B cell (primary cell): ENCODE results near the gene SIPA1L2. TPM values are rescaled to one million over a fixed set of nuclear protein-coding genes. Genes with fewer than 3 reads are reported as not detected.

Experiments
- ATAC-seq: fragments of 200-7000 bp; cut with Tn5 transposase; one replicate; pipeline ENCODE4 v1.10.0; 2021; ENCODE audit warnings: low read depth, mild to moderate bottlenecking, moderate number of reproducible peaks, moderate library complexity
- CTCF ChIA-PET: fragments of 350-600 bp; sonication (Branson Sonifier 250); formaldehyde crosslinking; loops from one replicate; lab custom pipeline; 2021; ENCODE audit warnings: antibody characterized with exemption, inconsistent platforms; lab: Charles Lee
- POLR2A ChIA-PET: fragments of 350-600 bp; sonication (Branson Sonifier 250); formaldehyde crosslinking; loops from one replicate; lab custom pipeline; 2021; ENCODE audit warnings: antibody characterized with exemption; lab: Charles Lee
- DNase-seq: peaks from one replicate; pipeline ENCODE4 v3.0.0; 2013
- H2AFZ ChIP-seq: 2 replicates; pipeline ENCODE4 v1.6.1; 2012; ENCODE audit warnings: mild to moderate bottlenecking, low read depth, low read length; ENCODE audit not compliant: insufficient read depth, poor library complexity, severe bottlenecking
- H3K27ac ChIP-seq, 2 donors: 1 replicate in 1 of 2; 2 replicates in 1 of 2; pipeline ENCODE4 v1.5.1; 2012 to 2013; ENCODE audit warnings: low read length in 2 of 2, mild to moderate bottlenecking in 2 of 2, moderate library complexity in 1 of 2
- H3K27me3 ChIP-seq, 4 experiments: fragments of 200-600 bp in 1 of 4; sonication (generic) in 1 of 4; replicated peaks in 1 of 4; 1 replicate in 2 of 4; 2 replicates in 2 of 4; pipeline versions ENCODE4 v1.6.1 to v1.7.0; 2013 to 2016; ENCODE audit warnings: low read length in 3 of 4, mild to moderate bottlenecking in 2 of 4, mixed read lengths in 1 of 4, moderate library complexity in 1 of 4; ENCODE audit not compliant: insufficient read depth in 4 of 4, control insufficient read depth in 3 of 4; ENCODE audit errors: control extremely low read depth in 1 of 4
- H3K36me3 ChIP-seq, 2 experiments: replicated peaks in 1 of 2; 1 replicate in 1 of 2; 2 replicates in 1 of 2; pipeline versions ENCODE4 v1.6.1 to v1.7.1; 2013; ENCODE audit warnings: low read length in 1 of 2; ENCODE audit not compliant: insufficient read depth in 2 of 2, control insufficient read depth in 1 of 2; ENCODE audit errors: control extremely low read depth in 1 of 2, extremely low read depth in 1 of 2
- H3K4me1 ChIP-seq, 2 donors: fragments of 200-600 bp in 1 of 2; sonication (generic) in 1 of 2; 1 replicate in 1 of 2; 2 replicates in 1 of 2; pipeline versions ENCODE4 v1.5.1 to v1.6.1; 2013 to 2017; ENCODE audit warnings: low read length in 2 of 2; ENCODE audit not compliant: control insufficient read depth in 2 of 2, insufficient read depth in 2 of 2
- H3K4me2 ChIP-seq: replicated peaks from 2 replicates; pipeline ENCODE3; 2012; ENCODE audit warnings: mild to moderate bottlenecking, low read depth, low read length; ENCODE audit not compliant: poor library complexity, severe bottlenecking
- H3K4me3 ChIP-seq, 5 experiments: fragments of 200-600 bp in 1 of 5; sonication (generic) in 1 of 5; 1 replicate in 3 of 5; 2 replicates in 2 of 5; pipeline versions ENCODE4 v1.5.1 to v1.7.0; 2011 to 2016; ENCODE audit warnings: low read length in 4 of 5, mild to moderate bottlenecking in 4 of 5, low read depth in 2 of 5, control low read depth in 1 of 5, moderate library complexity in 1 of 5; ENCODE audit not compliant: insufficient read depth in 1 of 5; ENCODE audit errors: control extremely low read depth in 1 of 5, extremely low read depth in 1 of 5
- H3K79me2 ChIP-seq: fragments of 200-600 bp; sonication (generic); one replicate; pipeline ENCODE4 v1.6.0; 2016; ENCODE audit warnings: low read length; ENCODE audit not compliant: control insufficient read depth, insufficient read depth
- H3K9ac ChIP-seq: fragments of 200-600 bp; sonication (generic); 2 replicates; pipeline ENCODE4 v1.6.1; 2017; ENCODE audit warnings: mild to moderate bottlenecking, low read length, moderate library complexity
- H3K9me3 ChIP-seq, 3 donors: one replicate each; pipeline versions ENCODE4 v1.6.1 to v1.7.1; 2013; ENCODE audit warnings: low read length in 2 of 3; ENCODE audit not compliant: control insufficient read depth in 2 of 3, insufficient read depth in 1 of 3; ENCODE audit errors: control extremely low read depth in 1 of 3
- H4K20me1 ChIP-seq: 2 replicates; pipeline ENCODE4 v1.6.0; 2012; ENCODE audit warnings: mild to moderate bottlenecking, low read length; ENCODE audit not compliant: insufficient read depth, control insufficient read depth, poor library complexity, severe bottlenecking
- H3K27ac Mint-ChIP-seq: one replicate; pipeline ENCODE4 v1.8.0; 2021; ENCODE audit warnings: mixed read lengths
- H3K27me3 Mint-ChIP-seq: one replicate; pipeline ENCODE4 v1.8.0; 2021; ENCODE audit warnings: mixed read lengths
- H3K4me1 Mint-ChIP-seq: one replicate; pipeline ENCODE4 v1.8.0; 2021; ENCODE audit warnings: mixed read lengths
- H3K4me3 Mint-ChIP-seq: one replicate; pipeline ENCODE4 v1.8.0; 2021; ENCODE audit warnings: mixed read lengths
- H3K9me3 Mint-ChIP-seq: one replicate; pipeline ENCODE4 v1.8.0; 2022; ENCODE audit warnings: mixed read lengths; ENCODE audit not compliant: insufficient read depth
- EZH2 ChIP-seq: IDR thresholded peaks from 2 replicates; pipeline ENCODE4 v1.6.1; 2012; ENCODE audit warnings: borderline replicate concordance, low read depth, mild to moderate bottlenecking, moderate library complexity, low read length; ENCODE audit not compliant: insufficient read depth, poor library complexity, severe bottlenecking
- WGBS: methylation state at CpG from one replicate; pipeline ENCODE4 v1.1.5; 2013; ENCODE audit warnings: missing lambda C conversion rate; ENCODE audit not compliant: insufficient coverage; 5-methylcytosine and 5-hydroxymethylcytosine counted together
- intact Hi-C: fragments of 100-400 bp; cut with micrococcal nuclease; formaldehyde crosslinking; loops from one replicate; pipeline ENCODE4 v1.10.0; 2022
- polyA plus RNA-seq: library from polyadenylated mRNA; depleted of rRNA; stranded (reverse); fragments of >200 nt; gene quantifications from 2 replicates; pipeline ENCODE4 v1.2.3, GENCODE V29; 2012
- total RNA-seq, 2 donors: library from RNA; stranded (reverse); fragments of 120-200 nt in 1 of 2; gene quantifications; 1 replicate in 1 of 2; 2 replicates in 1 of 2; pipeline versions ENCODE4 v1.2.3 to v1.2.4, GENCODE V29; 2013 to 2022
- TF ChIP-seq, protein P1 (sequence below): fragments of 200-600 bp; IDR thresholded peaks from one replicate; pipeline ENCODE4 v1.8.0; 2022; ENCODE audit warnings: antibody characterized with exemption, mild to moderate bottlenecking

The SIPA1L2 gene
- total and polyA plus RNA-seq, 2 donors (not counting 1 experiment from before 2014, with no cell fraction given) = 0.07 TPM

DNA sequence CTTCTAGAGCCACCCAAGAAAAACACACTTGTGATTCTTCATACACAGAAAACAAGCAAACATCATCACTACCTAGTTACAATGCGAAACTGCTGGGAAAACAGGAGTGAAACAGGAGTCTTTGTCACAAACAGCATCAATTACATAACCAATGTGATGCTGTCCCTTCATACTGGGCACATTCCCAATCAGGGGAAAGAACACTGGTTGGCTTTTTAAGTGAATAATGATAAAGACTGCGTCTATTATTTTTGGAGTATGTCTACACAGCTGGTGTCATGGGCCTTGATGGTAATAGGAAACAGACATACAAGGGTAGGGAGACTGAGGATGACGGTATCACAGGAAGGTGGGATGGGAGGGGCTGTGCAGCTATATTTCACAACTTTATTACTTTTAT lies 43.3 kb downstream of the SIPA1L2 start:
- H3K27me3 ChIP-seq = no peaks in the 10 kb centered on the region
- peaks cover 0 to 4% (median 0%) of the 10 kb centered on the region in 3 donors for H3K9me3 ChIP-seq
- no peak overlapping the region for H3K27ac ChIP-seq
- ChIA-PET CTCF (no interaction called here), POLR2A (no interaction called here)
- H3K9ac ChIP-seq = no peak overlapping the region
- peaks cover 18% of the 10 kb centered on the region for H3K4me1 Mint-ChIP-seq
- no peaks in the 10 kb centered on the region for H4K20me1 ChIP-seq
- H3K79me2 ChIP-seq = no peaks in the 10 kb centered on the region
- H3K36me3 ChIP-seq = no peaks in the 10 kb centered on the region
- DNase-seq (no peak), ATAC-seq (no peak)
- H3K9me3 Mint-ChIP-seq = no peaks in the 10 kb centered on the region
- no peak overlapping the region for H3K4me2 ChIP-seq
- H3K4me3 ChIP-seq = no peak overlapping the region
- no peak overlapping the region for H3K4me3 Mint-ChIP-seq
- H3K27ac Mint-ChIP-seq = no peak overlapping the region
- peaks cover 19 to 25% of the 10 kb centered on the region in 2 donors for H3K4me1 ChIP-seq
- no peak for TF ChIP-seq EZH2
- TF ChIP-seq, protein P1, sequence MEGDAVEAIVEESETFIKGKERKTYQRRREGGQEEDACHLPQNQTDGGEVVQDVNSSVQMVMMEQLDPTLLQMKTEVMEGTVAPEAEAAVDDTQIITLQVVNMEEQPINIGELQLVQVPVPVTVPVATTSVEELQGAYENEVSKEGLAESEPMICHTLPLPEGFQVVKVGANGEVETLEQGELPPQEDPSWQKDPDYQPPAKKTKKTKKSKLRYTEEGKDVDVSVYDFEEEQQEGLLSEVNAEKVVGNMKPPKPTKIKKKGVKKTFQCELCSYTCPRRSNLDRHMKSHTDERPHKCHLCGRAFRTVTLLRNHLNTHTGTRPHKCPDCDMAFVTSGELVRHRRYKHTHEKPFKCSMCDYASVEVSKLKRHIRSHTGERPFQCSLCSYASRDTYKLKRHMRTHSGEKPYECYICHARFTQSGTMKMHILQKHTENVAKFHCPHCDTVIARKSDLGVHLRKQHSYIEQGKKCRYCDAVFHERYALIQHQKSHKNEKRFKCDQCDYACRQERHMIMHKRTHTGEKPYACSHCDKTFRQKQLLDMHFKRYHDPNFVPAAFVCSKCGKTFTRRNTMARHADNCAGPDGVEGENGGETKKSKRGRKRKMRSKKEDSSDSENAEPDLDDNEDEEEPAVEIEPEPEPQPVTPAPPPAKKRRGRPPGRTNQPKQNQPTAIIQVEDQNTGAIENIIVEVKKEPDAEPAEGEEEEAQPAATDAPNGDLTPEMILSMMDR = no peak
- H2AFZ ChIP-seq = no peak overlapping the region
- intact Hi-C loops = no loop called here
- H3K27me3 Mint-ChIP-seq = no peaks in the 10 kb centered on the region
- no CpG with 5 or more reads among the region's 3 CpGs for WGBS

DNA sequence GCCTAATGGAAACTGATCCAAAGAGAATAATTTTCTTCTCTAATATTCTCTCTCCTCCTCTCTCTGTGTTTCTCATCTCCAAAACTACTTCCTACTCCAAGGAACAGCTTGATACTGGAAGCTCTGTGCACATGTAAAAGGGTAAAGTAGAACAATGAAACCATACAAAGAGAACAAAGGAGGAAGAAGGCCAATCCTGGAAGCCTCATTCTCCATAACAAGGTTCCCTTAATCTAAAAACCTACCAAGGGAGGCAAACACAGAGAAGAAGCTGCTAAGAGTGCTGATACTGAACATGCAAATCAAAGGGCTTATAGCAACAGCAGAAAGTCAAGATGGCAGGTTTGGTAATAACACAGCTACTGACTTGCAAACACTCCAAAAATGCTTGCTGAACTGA lies 44.4 kb downstream of the SIPA1L2 start:
- no peak overlapping the region for H2AFZ ChIP-seq
- Mint-ChIP-seq H3K4me1 (peaks cover 12% of the 10 kb centered on the region), H3K27ac (no peak overlapping the region), H3K27me3 (no peaks in the 10 kb centered on the region), H3K4me3 (no peak overlapping the region), H3K9me3 (no peaks in the 10 kb centered on the region)
- ChIA-PET CTCF (no interaction called here), POLR2A (no interaction called here)
- H4K20me1 ChIP-seq = no peaks in the 10 kb centered on the region
- H3K4me3 ChIP-seq = no peak overlapping the region
- no peak overlapping the region for H3K9ac ChIP-seq
- TF ChIP-seq EZH2 = no peak
- TF ChIP-seq, protein P1 = no peak
- no peak overlapping the region for H3K4me2 ChIP-seq
- no peaks in the 10 kb centered on the region for H3K79me2 ChIP-seq
- no peaks in the 10 kb centered on the region for H3K27me3 ChIP-seq
- H3K4me1 ChIP-seq = peaks cover 14% of the 10 kb centered on the region in 2 donors
- no peaks in the 10 kb centered on the region for H3K36me3 ChIP-seq
- DNase-seq = no peak
- intact Hi-C loops = no loop called here
- no peak overlapping the region for H3K27ac ChIP-seq
- peaks cover 0 to 4% (median 0%) of the 10 kb centered on the region in 3 donors for H3K9me3 ChIP-seq
- no peak for ATAC-seq
